Left ventricle myocardium superior (tissue), 1 donor: ENCODE data around the gene CTXND1. TPM values are rescaled to one million over a fixed set of nuclear protein-coding genes. Genes with fewer than 3 reads are reported as not detected.
"Not testable (repeated sequence)": the region's sequence is repeated elsewhere in the genome, so short reads cannot be mapped to it uniquely, and the experiment has no call there.

Experiments
- ATAC-seq: fragments of 200-7000 bp; cut with Tn5 transposase; one replicate; pipeline ENCODE4 v1.9.1; 2020; ENCODE audit warnings: mild to moderate bottlenecking, moderate library complexity
- DNase-seq: peaks from one replicate; pipeline ENCODE4 v3.0.0-alpha.2; 2020
- intact Hi-C: fragments of 100-400 bp; cut with micrococcal nuclease; formaldehyde crosslinking; loops from one replicate; pipeline ENCODE4 v1.11.0; 2022
- total RNA-seq: library from RNA; stranded (reverse); fragmentation: NEBNext Ultra II Directional; extraction: Animal tissue kit (Norgen Biotek cat#: 25700); gene quantifications from one replicate; pipeline ENCODE4 v1.2.1, GENCODE V29; 2021
- donor health status: DM: no; HTN: yes; CAD: no; lungs with severe emphysema.

Gene CTXND1
- total RNA-seq, 1 donor from 2014 or later, result 3.2 TPM

- ATAC-seq (no peak), DNase-seq (no peak)
- intact Hi-C loops, result no loop called here
These were observed 82.2 kb downstream of the CTXND1 start for GRCh38 chr15:80169768-80170357.

GRCh38 chr15:80168421-80168820, 83.6 kb downstream of the CTXND1 start:
- no peak for ATAC-seq
- DNase-seq, result no peak
- intact Hi-C loops, result no loop called here

- DNase-seq, result no peak
- intact Hi-C loops, result no loop called here
- ATAC-seq, result no peak
These were observed 84.1 kb downstream of the CTXND1 start for GRCh38 chr15:80167936-80168335.

GRCh38 chr15:80163897-80164296, 88.1 kb downstream of the CTXND1 start:
- no peak for DNase-seq
- ATAC-seq, result no peak
- intact Hi-C loops, result no loop called here

- DNase-seq (no peak), ATAC-seq (peak; percentile 84)
- intact Hi-C loops, result no loop called here
These were observed 88.8 kb downstream of the CTXND1 start for GRCh38 chr15:80163217-80163616.

GRCh38 chr15:80162059-80162554, 89.9 kb downstream of the CTXND1 start:
- no peak for ATAC-seq
- intact Hi-C loops, result no loop called here
- DNase-seq, result no peak

- intact Hi-C loops, result no loop called here
- no peak for ATAC-seq
- no peak for DNase-seq
These were observed 90.5 kb downstream of the CTXND1 start for GRCh38 chr15:80161468-80162016.

GRCh38 chr15:80160570-80161156, 91.3 kb downstream of the CTXND1 start:
- DNase-seq, result peak; percentile 42
- intact Hi-C loops, result no loop called here
- ATAC-seq, result peak; percentile 73

- no peak for DNase-seq
- intact Hi-C loops, result no loop called here
- ATAC-seq, result no peak
These were observed 92.0 kb downstream of the CTXND1 start for GRCh38 chr15:80159811-80160569.

- DNase-seq, result no peak
- intact Hi-C loops, result no loop called here
These were observed 92.7 kb downstream of the CTXND1 start for GRCh38 chr15:80159301-80159700.

GRCh38 chr15:80157215-80157614, 94.8 kb downstream of the CTXND1 start:
- no peak for DNase-seq
- ATAC-seq, result no peak
- intact Hi-C loops, result no loop called here

More at GRCh38 chr15:80159301-80159700, 92.7 kb downstream of the CTXND1 start:
- ATAC-seq, result no peak

GRCh38 chr15:80156176-80156720, 95.8 kb downstream of the CTXND1 start:
- intact Hi-C loops, result no loop called here
- DNase-seq (no peak), ATAC-seq (no peak)

- peak; percentile 38 for DNase-seq
- intact Hi-C loops, ATAC-seq: not testable (repeated sequence)
These were observed 96.4 kb downstream of the CTXND1 start for GRCh38 chr15:80155378-80156175.

GRCh38 chr15:80155001-80155377, 97.0 kb downstream of the CTXND1 start:
- DNase-seq (no peak), ATAC-seq (no peak)
- intact Hi-C loops, result no loop called here

- DNase-seq (no peak), ATAC-seq (no peak)
- intact Hi-C loops, result no loop called here
These were observed 97.7 kb downstream of the CTXND1 start for GRCh38 chr15:80154336-80154735.

GRCh38 chr15:80153900-80154299, 98.1 kb downstream of the CTXND1 start:
- DNase-seq (no peak), ATAC-seq (no peak)
- intact Hi-C loops, result no loop called here

GRCh38 chr15:80152896-80153876, 98.8 kb downstream of the CTXND1 start, which contains the start of gene FAH:
Gene FAH (plus strand): TSS chr15:80152999. CDS start chr15:80153055, 56 bp downstream.
- no peak for DNase-seq
- intact Hi-C loops, result no loop called here

More at GRCh38 chr15:80152896-80153876, 98.8 kb downstream of the CTXND1 start, which contains the start of gene FAH:
- peak; percentile 85 for ATAC-seq
